LHCN-M2 (cell line): ENCODE results near the gene NPAS3. TPM values are rescaled to one million over a fixed set of nuclear protein-coding genes. Genes with fewer than 3 reads are reported as not detected.

Source experiments
- DNase-seq: peaks from one replicate; pipeline ENCODE4 v3.0.0-alpha.2; 2012; ENCODE audit warnings: low read depth
- total RNA-seq: library from RNA; depleted of rRNA; stranded (reverse); fragments of >200 nt; gene quantifications from 2 replicates; pipeline ENCODE4 v1.2.3, GENCODE V29; 2014

NPAS3 gene
- total RNA-seq, 1 experiment from 2014 or later, result not detected

GRCh38 chr14:33618361-33619105 lies 679.9 kb downstream of the NPAS3 start:
- no peak for DNase-seq

GRCh38 chr14:33622496-33622895 lies 683.8 kb downstream of the NPAS3 start:
- no peak for DNase-seq

GRCh38 chr14:33629792-33630191 lies 691.1 kb downstream of the NPAS3 start:
- no peak for DNase-seq

GRCh38 chr14:33631021-33631420 lies 692.3 kb downstream of the NPAS3 start:
- no peak for DNase-seq

- no peak for DNase-seq
Measured at GRCh38 chr14:33631441-33631840, 692.8 kb downstream of the NPAS3 start.

GRCh38 chr14:33634631-33635030 lies 696.0 kb downstream of the NPAS3 start:
- no peak for DNase-seq

- DNase-seq, result no peak
Measured at GRCh38 chr14:33636716-33637115, 698.0 kb downstream of the NPAS3 start.

GRCh38 chr14:33642080-33642479 lies 703.4 kb downstream of the NPAS3 start:
- DNase-seq, result no peak

GRCh38 chr14:33642691-33643244 lies 704.1 kb downstream of the NPAS3 start:
- no peak for DNase-seq

GRCh38 chr14:33643426-33644181 lies 704.9 kb downstream of the NPAS3 start:
- no peak for DNase-seq

GRCh38 chr14:33646692-33647260 lies 708.1 kb downstream of the NPAS3 start:
- DNase-seq, result peak; percentile 93

- DNase-seq, result peak; percentile 97
Measured at GRCh38 chr14:33647385-33647786, 708.7 kb downstream of the NPAS3 start.

GRCh38 chr14:33650430-33650829 lies 711.8 kb downstream of the NPAS3 start:
- no peak for DNase-seq

GRCh38 chr14:33652566-33653307 lies 714.1 kb downstream of the NPAS3 start:
- DNase-seq, result no peak

- no peak for DNase-seq
Measured at GRCh38 chr14:33653308-33653695, 714.6 kb downstream of the NPAS3 start.

- no peak for DNase-seq
Measured at GRCh38 chr14:33655421-33655820, 716.7 kb downstream of the NPAS3 start.

GRCh38 chr14:33657476-33657875 lies 718.8 kb downstream of the NPAS3 start:
- no peak for DNase-seq

GRCh38 chr14:33660248-33660647 lies 721.6 kb downstream of the NPAS3 start:
- no peak for DNase-seq

- no peak for DNase-seq
Measured at GRCh38 chr14:33661101-33661500, 722.4 kb downstream of the NPAS3 start.

- DNase-seq, result peak; percentile 87
Measured at GRCh38 chr14:33668066-33668465, 729.4 kb downstream of the NPAS3 start.

- no peak for DNase-seq
Measured at GRCh38 chr14:33669111-33669510, 730.4 kb downstream of the NPAS3 start.

- DNase-seq, result no peak
Measured at GRCh38 chr14:33670235-33670634, 731.6 kb downstream of the NPAS3 start.
